WTC11 (cell line): ENCODE measurements around the gene IFNL4.
"Not testable (repeated sequence)": the region's sequence is repeated elsewhere in the genome, so short reads cannot be mapped to it uniquely, and the experiment has no call there.

Source experiments
- ATF2 ChIP-seq: sonication (generic); formaldehyde crosslinking; IDR thresholded peaks from 2 replicates; pipeline ENCODE4 v1.8.1; 2022; ENCODE audit warnings: low read depth, missing genetic modification reagents, borderline replicate concordance
- CREB1 ChIP-seq: sonication (generic); formaldehyde crosslinking; IDR thresholded peaks from 2 replicates; pipeline ENCODE4 v1.8.0; 2023; ENCODE audit warnings: mild to moderate bottlenecking, missing genetic modification reagents
- CTCF ChIP-seq: fragments of 200-600 bp; IDR thresholded peaks from 2 replicates; pipeline ENCODE4 v1.8.0; 2022; ENCODE audit warnings: antibody characterized with exemption
- ESRRA ChIP-seq: sonication (generic); formaldehyde crosslinking; IDR thresholded peaks from 2 replicates; pipeline ENCODE4 v1.8.1; 2022; ENCODE audit warnings: mild to moderate bottlenecking, missing genetic modification reagents, borderline replicate concordance
- NFYB ChIP-seq: sonication (generic); formaldehyde crosslinking; conservative IDR thresholded peaks from 2 replicates; pipeline ENCODE4 v1.8.0; 2022; ENCODE audit warnings: low read depth, missing genetic modification reagents
- SMAD3 ChIP-seq: sonication (generic); formaldehyde crosslinking; IDR thresholded peaks from 2 replicates; pipeline ENCODE4 v1.8.0; 2022; ENCODE audit warnings: missing genetic modification reagents, mild to moderate bottlenecking, borderline replicate concordance
- ZNF121 ChIP-seq: sonication (generic); formaldehyde crosslinking; IDR thresholded peaks from 2 replicates; pipeline ENCODE4 v1.8.0; 2023; ENCODE audit warnings: missing genetic modification reagents
- ZNF281 ChIP-seq: sonication (generic); formaldehyde crosslinking; IDR thresholded peaks from 2 replicates; pipeline ENCODE4 v1.8.0; 2023; ENCODE audit warnings: mild to moderate bottlenecking, missing genetic modification reagents
- ZNF512 ChIP-seq: sonication (generic); formaldehyde crosslinking; IDR thresholded peaks from 2 replicates; pipeline ENCODE4 v1.8.1; 2022; ENCODE audit warnings: missing genetic modification reagents, borderline replicate concordance

GRCh38 chr19:39244410-39245100 lies 4.1 kb downstream of the IFNL4 start, which contains the start of gene IFNL3:
- TF ChIP-seq CTCF; CREB1 (CRISPR knock-in tag); ZNF281 (CRISPR knock-in tag); SMAD3 (CRISPR knock-in tag); ZNF512 (CRISPR knock-in tag); ZNF121 (CRISPR knock-in tag); ATF2 (CRISPR knock-in tag); NFYB (CRISPR knock-in tag); ESRRA (CRISPR knock-in tag): not testable (repeated sequence)
